HG03378 (cell line): ENCODE measurements around the gene MYH6.
"Not testable (repeated sequence)": the region's sequence is repeated elsewhere in the genome, so short reads cannot be mapped to it uniquely, and the experiment has no call there.

ENCODE experiments used
- ATAC-seq: cut with Tn5 transposase; IDR thresholded peaks from one replicate; pipeline ENCODE4 v1.9.1; 2021; ENCODE audit warnings: mild to moderate bottlenecking, moderate library complexity; ENCODE audit not compliant: unreplicated experiment

Gene MYH6

DNA sequence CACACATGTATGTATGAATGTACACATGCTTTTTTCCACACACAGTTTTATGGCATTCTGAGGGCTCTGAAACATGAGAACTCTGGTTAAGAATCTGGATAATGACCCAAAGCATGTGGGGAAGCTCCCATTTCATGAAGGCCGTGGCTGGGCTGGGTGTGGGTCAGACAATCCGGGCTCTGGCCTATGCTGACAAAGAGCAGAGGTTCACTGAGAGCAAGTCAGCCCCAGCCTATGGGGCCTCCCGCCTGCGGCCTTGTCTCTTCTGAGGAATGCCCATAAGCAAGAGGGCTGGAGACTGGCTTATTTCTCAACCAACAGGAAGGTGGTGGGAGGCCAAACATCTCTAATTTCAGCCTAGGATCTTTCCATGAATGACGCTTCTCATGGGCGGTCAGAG, 8.5 kb downstream of the MYH6 start:
- ATAC-seq: no peak

DNA sequence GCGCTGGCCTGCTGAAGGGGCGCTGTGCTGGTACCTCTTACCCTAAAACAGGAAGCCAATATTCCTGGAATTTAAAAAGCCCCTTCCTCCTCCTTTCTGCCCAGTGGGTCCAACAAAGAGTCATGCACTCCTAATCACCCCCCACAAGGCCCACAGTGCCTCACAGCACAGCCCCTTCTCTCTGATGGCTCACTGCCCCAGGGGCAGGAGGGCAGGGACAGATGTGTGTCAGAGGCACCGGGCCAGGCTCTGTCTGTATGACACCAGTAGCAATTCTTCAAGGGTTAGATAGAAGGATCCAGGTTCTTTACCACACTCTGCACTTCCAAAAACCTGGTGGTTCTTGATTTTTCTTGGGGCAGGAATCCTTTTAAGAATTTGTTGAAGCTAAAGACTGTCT, 8.9 kb downstream of the MYH6 start:
- no peak for ATAC-seq

DNA sequence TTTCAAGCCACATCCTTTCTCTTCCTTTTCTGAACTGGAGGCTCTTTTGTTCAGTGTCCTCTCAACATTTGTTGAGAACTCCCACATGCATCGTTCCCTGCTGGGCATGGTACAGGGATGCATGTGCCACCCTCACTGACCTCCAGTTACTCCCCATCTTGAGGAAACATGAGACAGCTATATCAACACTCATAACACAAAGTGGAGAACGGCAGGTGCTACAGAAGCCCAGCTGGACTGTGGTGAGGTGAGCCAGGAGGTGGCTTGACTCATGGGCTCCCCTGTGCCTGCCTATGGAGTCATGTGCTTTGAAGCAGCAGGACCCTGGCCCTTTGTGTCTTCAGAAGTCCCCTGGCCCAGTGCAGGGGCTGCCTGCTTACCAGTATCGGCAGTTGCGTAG, 9.7 kb downstream of the MYH6 start:
- no peak for ATAC-seq

DNA sequence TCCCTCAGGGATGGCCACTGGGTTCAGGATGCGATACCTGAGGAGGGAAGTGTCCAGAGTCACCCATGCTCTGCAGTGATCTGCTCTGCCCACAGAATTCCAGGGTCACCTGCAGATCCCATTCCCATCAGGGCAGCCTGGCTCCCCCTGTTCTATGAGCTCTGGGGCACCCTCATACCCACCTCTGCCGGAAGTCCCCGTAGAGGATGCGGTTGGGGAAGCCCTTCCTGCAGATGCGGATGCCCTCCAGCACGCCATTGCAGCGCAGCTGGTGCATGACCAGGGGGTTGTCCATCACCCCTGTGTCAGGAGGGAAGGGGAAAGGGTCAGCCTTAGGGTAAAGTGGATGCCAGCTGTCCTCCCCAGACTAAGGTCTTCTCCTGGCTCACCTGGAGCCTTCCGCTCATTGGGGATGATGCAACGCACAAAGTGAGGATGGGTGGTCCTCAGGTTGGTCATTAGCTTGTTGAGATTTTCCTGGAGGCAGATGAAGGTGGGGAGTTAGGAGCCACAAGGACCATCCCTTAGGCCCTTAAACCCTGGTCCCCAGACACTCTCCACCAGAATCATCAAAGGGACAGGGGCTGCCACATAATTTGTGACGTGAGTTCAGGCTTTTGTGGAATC, 11.2 kb downstream of the MYH6 start:
- no peak for ATAC-seq

DNA sequence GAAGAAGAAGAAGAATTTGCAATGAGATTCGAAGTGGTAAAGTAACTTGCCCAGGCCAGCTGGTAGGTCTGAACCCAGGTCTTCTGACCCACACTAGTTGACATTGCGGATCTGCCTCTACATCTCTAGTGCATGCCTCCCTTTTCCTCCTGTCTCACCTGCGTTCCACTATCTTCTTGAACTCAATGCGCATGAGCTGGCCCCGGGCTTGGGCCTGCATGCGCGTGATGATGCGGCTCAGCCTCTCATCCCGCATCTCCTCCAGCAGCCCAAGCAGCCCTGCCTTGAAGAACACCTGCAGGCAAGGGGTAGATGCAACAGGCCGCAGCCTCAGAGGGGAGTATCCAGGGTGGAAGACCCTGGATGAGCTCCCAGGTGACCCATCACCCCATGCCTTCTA, 11.9 kb downstream of the MYH6 start:
- no peak for ATAC-seq

DNA sequence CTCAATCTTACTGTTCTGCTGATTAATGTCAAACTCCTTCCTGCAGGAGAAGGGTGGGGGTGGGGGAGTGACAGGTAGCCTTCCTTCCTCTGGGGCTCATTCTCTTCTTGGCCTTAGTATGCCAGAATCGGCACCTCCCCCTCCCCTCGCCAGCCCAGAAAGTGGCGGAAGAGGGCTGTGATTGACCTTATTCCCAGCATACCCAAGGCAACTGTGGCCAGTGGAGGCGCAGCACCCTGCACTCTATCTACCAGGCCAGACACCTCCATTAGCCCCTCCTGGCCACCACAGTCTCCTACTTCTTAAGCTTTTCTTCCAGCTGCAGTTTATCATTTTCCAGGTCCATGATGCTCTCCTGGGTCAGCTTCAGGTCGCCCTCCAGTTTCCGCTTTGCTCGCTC, 15.5 kb downstream of the MYH6 start:
- ATAC-seq: no peak

DNA sequence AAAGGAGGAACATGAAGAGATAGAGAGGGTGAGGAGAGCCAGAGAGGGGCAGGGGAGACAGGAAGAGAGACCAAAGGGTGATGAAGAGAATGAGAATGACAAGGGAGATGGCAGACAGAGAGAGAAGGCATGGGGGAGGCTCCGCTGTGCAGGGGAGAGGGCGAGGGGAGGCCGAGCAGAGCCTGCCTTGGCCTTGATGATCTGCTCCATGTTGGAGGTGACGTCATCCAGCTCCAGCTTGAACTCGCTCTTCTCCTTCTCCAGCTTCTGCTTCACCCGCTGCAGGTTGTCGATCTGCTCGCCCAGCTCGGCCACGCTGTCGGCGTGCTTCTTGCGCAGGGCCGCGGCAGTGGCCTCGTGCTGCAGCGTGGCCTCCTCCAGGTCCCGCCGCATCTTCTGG, 18.2 kb downstream of the MYH6 start:
- not testable (repeated sequence) for ATAC-seq

DNA sequence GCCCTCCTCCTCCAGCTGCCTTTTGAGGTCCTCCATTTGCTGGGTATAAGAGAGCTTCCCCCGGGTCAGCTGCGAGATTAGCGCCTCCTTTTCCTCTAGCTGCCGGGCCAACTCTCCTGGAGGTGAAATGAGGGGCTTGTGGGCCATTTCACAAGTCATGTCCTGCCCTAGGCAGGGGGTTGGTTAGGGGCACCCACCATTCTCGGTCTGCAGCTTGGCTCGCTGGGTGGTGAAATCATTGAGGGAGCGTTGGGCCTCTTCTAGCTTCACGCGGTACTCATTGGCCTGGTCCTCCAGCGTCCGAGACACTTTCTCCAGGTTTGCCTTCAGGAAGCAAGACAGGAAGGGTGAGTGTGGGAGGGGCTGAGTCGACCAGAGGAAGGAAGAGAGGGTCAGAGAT, 18.7 kb downstream of the MYH6 start:
- no peak for ATAC-seq

DNA sequence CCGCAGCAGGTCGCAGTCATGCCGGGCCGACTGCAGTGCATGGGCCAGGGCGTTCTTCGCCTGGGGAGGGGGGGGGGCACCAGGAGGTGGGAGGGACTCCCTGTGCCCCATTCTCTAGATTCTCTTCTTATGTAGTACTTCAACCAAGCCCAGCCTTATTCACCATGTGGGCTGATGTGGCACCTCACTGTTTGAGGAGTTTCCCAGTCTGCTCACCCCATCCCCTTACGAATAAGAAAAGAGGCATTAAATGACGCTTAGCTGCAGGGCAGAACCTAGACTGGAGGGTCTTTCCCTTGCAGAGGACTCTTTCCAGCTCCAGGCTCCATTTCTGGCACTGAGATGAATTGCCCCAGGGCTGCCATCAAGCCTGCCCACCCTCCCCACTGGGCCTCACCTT, 19.1 kb downstream of the MYH6 start:
- ATAC-seq: no peak

DNA sequence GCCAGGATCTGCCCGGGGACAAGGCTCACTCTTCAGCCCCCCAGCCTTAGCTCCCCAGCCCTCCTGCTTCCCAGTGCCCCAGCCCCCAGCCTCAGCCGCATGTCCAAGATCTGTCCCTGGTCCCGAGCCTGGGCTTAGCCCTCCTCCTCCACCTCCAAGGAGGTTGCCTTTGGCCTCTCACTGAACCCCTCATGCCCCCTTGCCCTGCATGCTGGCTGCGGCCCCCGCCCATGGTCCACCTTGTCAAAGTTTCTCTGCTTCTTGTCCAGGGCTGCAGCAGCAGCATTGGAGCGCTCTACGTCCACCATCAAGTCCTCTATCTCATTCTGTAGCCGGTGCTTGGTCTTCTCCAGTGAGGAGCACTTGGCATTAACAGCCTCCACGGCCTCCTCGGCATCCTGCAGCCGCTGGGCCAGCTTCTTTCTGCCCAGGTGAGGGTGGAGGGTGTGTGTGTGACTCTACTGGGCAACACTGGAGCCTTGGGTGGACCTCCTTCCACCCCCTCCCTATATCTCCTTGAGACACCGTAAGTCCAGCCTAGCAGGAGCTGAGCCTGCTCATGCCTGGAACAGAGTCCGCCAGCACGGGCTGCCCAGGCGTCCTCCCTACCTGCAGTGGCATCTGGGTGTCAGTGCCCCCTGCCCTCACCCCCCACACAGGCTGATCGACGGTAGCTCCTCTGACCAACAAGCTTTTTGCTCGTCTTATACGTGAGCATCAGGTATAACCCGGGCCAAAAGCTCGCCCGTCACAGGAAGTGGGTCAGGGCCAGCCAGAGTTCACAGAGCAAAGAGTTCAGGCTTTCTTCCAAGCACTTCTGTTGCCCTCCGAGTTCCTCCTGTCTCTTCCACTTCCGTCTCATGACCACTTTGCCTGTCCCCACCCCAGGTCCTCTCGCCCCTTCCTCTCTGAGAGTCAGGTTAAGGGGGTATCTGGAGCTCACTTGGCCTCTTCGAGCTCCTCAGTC, 19.9 kb downstream of the MYH6 start:
- no peak for ATAC-seq

DNA sequence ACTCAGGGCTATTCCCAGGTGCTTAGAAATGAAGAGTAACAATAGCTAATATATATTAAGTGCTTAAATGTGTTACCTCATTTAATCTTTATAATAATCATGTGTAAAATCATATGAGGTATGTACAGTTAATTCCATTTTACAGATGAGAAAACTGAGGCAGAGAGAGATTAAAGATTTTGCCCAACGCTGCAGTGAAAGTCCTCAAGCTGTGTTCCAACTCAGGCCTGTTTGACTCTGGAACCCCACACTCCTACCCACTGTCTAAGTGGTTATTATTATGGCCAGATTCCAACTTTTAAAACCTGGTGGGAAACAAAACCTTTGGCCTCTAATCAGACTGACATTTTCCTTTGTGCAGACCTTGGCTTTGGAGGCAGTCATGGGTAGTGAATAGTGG, 21.1 kb downstream of the MYH6 start:
- ATAC-seq: no peak

DNA sequence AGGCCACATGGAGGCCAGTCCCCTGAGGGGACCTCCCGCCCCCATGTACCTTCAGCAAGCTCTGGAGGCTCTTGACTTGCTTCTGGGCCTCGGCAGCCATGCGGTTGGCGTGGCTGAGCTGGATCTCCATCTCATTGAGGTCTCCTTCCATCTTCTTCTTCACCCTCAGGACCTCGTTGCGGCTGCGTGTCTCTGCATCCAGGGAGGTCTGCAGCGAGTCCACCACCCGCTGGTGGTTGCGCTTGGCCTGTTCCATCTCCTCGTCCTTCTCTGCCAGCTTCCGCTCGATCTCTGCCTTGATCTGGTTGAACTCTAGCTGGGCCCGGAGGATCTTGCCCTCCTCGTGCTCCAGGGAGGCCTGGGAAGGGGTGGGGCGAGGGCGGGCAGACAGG, 21.8 kb downstream of the MYH6 start:
- not testable (repeated sequence) for ATAC-seq

DNA sequence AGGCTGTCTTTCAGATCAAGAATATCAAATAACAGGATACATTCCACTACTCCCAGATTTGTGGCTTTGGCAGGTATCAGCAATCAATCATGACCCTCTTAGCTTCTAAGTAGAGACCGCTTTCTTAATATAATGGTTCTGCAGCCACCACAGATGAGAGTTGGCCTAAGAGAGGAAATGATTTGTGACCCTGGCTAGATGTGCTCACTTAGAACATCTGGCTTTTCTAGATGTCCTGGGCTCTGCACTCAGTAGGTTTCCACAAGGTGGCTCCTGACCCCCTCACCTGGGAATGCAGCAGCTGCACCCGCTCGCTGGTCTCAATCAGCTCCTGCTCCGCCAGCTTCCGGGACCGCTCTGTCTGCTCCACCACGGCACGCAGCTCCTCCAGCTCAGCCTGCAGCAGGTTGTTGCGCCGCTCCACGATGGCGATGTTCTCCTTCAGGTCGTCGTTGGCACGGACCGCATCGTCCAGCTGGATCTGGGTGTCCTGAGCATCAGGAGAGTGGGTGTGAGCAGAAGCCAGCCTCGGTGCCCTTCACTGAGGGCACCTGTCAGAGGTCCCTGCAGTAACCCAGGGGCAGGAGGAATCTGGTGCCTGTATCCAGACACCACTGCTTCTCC, 22.3 kb downstream of the MYH6 start:
- no peak for ATAC-seq

DNA sequence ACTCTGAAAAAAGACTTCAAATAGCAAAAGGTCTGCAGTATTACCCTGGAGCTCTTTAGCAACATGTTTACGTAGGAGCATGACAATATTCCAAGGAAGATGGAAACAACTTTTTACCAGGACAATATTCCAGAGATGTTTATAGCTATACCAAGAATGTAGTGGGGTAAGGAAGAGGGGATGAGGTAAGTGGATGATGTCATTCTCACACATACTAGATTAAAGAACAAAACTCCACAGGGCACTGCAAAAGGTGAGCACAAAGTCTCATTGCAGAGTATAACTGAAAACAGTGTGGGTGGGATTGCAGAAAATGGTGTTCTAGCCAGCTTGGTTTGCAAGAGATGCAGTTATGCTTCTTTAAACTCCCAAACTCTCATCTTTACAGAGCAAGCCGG, 22.8 kb downstream of the MYH6 start:
- ATAC-seq: no peak

DNA sequence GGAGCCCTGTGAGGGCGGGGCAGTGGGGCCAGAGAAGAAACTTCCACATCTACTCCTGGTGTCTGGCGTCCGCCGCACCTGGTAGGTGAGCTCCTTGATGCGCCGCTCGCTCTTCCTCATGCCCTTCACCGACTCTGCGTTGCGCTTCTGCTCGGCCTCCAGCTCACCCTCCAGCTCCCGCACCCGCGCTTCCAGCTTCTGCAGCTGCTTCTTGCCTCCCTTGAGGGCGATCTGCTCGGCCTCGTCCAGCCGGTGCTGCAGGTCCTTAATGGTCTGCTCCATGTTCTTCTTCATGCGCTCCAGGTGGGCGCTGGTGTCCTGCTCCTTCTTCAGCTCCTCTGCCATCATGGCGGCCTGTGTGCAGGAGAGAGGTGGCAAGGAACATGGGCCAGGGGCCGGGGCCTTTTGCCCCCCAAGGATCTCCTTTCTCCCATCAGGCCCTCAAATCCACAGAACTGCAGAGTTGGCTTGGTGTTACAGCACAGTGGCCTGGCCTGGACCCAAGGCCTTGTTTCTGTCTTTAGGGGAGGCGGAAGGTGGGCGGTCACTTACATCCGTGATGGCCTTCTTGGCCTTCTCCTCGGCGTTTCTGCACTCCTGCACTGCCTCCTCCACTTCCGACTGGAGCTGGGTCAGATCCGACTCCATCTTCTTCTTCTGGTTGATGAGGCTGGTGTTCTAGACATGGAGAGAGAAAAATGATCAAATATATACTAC, 23.6 kb downstream of the MYH6 start:
- ATAC-seq: no peak

DNA sequence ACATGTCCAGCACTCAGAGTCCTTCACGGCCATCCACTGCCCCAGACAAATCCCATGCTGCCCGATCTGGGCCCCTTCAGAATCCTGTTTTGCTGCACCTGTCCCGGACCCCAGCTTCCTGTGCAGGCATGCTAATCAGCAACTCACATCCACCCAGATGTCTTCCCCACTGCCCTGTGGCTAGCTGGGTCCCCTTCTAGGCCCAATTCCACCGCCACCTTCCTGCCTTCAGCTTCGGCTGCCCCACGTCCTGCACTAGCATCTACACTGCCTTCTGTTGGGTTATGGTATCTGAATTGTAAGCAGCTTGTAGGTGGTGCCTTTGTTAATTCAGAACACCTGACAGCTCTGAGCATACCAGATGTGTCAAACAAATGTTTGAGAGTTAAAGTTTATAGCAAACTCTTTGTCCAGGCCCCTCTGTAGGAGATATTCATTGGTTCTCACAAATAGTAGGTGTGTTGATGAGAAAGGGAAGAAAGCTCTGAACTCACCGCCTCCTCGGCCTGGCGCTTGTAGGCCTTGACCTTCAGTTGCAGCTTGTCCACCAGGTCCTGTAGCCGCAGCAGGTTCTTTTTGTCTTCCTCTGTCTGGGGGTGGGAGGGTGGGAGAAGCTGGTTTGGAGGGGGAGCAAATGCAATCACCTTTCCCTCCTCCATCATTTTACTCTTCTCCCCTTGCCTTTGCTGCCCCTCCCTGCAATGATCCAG, 25.2 kb downstream of the MYH6 start:
- ATAC-seq: no peak

DNA sequence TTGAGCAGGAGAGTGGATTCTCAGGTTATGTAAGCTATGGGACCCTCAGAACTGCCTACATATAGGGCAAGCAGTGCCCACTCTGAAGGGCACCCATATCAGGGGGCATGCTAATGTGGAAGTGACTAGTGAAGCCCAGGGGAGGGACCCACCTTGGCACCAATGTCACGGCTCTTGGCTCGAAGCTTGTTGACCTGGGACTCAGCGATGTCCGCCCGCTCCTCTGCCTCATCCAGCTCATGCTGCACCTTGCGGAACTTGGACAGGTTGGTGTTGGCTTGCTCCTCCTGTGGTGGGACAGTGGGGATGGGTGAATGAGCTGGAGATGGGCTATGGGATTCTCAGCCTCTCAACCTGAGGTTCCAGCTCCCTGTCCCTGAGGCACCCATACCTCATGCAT, 25.8 kb downstream of the MYH6 start:
- ATAC-seq: no peak

DNA sequence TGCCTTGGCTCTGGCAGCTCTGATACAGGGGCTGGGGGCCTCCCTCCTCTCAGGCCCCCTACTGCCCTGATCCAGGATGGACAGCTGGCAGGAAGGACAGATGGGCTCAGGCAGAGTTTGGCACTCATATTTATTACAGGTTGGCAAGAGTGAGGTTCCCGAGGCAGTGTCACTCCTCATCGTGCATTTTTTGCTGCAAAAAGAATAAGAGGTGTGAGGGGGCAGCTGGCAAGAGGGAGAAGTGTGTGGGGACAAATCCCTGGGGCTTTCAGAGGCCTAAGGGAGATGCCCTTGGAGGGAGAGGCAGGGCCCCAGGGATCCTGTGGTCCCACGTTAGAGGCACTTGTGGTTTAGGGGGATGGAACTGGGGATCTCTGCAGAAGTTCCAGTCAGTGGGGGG, 26.2 kb downstream of the MYH6 start:
- ATAC-seq: no peak

DNA sequence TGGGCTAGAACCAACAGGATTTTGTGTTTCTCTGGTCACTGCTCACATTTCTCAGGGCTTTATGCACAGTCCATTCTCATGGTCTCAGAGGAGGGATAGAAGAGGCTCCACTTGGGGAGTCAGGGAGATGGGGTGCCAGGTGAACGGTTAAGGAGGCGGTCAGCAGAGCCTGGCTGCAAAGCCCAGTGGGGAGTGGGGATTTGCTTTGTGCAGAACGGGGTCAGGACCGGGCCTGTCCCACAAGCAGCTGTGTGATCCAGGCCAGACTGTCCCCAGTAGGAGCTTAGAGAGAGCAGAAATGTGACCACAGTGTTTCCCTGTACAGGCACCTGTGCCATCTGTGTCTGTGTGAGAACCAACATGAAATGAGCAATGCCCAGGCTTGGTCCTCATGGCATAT, 27.1 kb downstream of the MYH6 start:
- ATAC-seq: no peak

DNA sequence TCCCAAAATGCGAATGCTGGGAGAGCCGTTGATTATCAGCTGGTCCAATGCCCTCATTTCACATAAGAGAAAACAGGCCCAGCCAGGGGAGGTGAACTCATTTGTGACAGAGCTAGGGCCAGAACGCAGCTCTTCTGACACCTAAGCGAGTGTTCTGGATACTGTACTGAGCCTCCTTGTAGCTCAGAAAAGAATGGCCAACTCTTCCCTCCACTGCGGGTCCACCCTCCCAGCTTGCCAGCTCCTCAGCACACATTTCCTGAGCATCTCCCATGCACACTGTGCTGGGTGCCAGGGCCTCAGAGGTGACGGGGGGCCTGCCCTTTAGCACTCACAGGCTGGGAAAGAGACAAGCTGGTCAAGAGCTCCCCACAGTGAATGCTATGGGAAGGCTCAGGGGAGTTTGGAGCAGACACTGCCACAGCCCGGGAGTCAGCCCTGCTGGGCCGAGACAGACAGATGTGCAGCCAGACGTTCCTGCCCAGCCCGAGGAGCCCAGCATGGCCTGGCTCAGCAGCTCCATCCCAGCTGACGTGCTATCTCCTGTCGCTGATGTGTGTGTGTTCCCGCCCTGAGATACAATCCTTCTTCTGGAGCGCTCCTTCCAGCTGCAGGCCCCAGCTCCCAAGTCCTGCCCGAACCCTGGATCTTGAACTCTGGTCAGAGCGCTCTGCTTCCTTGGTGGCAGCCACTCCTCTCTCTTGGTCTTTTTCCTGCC, 27.7 kb downstream of the MYH6 start:
- no peak for ATAC-seq
